Middle frontal gyrus (tissue), 1 donor: Measurements from ENCODE around the gene SORCS2.

Experiments
- DNase-seq: peaks from one replicate; pipeline ENCODE4 v3.0.0-alpha.2; 2015; ENCODE audit warnings: low spot score; ENCODE audit errors: extremely low spot score

The SORCS2 gene

GRCh38 chr4:7767526-7767925 is 575.2 kb downstream of the SORCS2 start:
- DNase-seq, result no peak

- DNase-seq, result no peak
Observed at GRCh38 chr4:7767966-7768365, 575.6 kb downstream of the SORCS2 start.

- DNase-seq, result no peak
Observed at GRCh38 chr4:7768736-7769135, 576.4 kb downstream of the SORCS2 start.

- no peak for DNase-seq
Observed at GRCh38 chr4:7769396-7770223, 577.3 kb downstream of the SORCS2 start.

GRCh38 chr4:7770224-7771050 is 578.1 kb downstream of the SORCS2 start:
- no peak for DNase-seq

GRCh38 chr4:7771056-7771455 is 578.7 kb downstream of the SORCS2 start:
- DNase-seq, result no peak

GRCh38 chr4:7771541-7772507 is 579.5 kb downstream of the SORCS2 start:
- DNase-seq, result no peak

- no peak for DNase-seq
Observed at GRCh38 chr4:7772711-7773385, 580.5 kb downstream of the SORCS2 start.

- DNase-seq, result no peak
Observed at GRCh38 chr4:7773401-7774180, 581.3 kb downstream of the SORCS2 start.

- no peak for DNase-seq
Observed at GRCh38 chr4:7774301-7775294, 582.3 kb downstream of the SORCS2 start.

GRCh38 chr4:7775396-7775795 is 583.1 kb downstream of the SORCS2 start:
- DNase-seq, result no peak

- no peak for DNase-seq
Observed at GRCh38 chr4:7777017-7777710, 584.8 kb downstream of the SORCS2 start.

- no peak for DNase-seq
Observed at GRCh38 chr4:7777871-7778509, 585.7 kb downstream of the SORCS2 start.

- no peak for DNase-seq
Observed at GRCh38 chr4:7778510-7779431, 586.4 kb downstream of the SORCS2 start.

- no peak for DNase-seq
Observed at GRCh38 chr4:7779432-7779768, 587.1 kb downstream of the SORCS2 start.

- no peak for DNase-seq
Observed at GRCh38 chr4:7780751-7781348, 588.5 kb downstream of the SORCS2 start.
